ENCODE results near the gene PAX9. TPM values are rescaled to one million over a fixed set of nuclear protein-coding genes. Genes with fewer than 3 reads are reported as not detected.

PAX9 gene
- total and polyA plus RNA-seq, 7 donors, result 0.13 to 1.4 (median 0.47) TPM

DNA sequence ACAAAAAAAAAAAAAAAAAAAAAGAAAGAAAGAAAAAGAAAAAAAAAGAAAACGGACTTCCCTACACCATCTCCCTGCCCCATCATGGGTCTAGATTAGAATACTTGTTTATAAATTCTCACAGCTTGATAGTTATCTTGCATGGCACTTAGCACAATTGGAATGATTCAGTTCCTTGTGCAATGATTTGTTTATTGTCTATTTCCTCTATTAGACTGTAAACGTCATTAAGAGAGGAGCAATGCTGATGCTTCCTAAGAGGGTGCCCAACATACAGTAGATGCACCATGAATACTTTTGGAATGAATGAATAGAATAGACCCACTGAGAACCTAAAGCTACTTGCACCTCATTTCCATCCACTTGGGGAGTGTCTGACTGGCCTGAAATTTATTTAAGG lies 40.8 kb downstream of the PAX9 start:
- DNase-seq (no peak), ATAC-seq (no peak)
- no peak overlapping the region for H3K4me3 ChIP-seq
- H3K27ac ChIP-seq, result no peak overlapping the region
- H3K9me3 ChIP-seq, result no peaks in the 10 kb centered on the region
- no peaks in the 10 kb centered on the region for H3K4me1 ChIP-seq
- peaks cover 0 to 3% (median 0%) of the 10 kb centered on the region in 3 donors for H3K27me3 ChIP-seq (ENCODE audit: insufficient read depth in 3 of 3, low read length in 2 of 3)
- H3K36me3 ChIP-seq (ENCODE audit: insufficient read depth in 1 of 2, low read depth in 1 of 2), result no peaks in the 10 kb centered on the region
- WGBS, 3 donors, result 65 to 71% (median 69%) methylated on average over 2 of the region's 2 CpGs
- TF ChIP-seq, protein P1, sequence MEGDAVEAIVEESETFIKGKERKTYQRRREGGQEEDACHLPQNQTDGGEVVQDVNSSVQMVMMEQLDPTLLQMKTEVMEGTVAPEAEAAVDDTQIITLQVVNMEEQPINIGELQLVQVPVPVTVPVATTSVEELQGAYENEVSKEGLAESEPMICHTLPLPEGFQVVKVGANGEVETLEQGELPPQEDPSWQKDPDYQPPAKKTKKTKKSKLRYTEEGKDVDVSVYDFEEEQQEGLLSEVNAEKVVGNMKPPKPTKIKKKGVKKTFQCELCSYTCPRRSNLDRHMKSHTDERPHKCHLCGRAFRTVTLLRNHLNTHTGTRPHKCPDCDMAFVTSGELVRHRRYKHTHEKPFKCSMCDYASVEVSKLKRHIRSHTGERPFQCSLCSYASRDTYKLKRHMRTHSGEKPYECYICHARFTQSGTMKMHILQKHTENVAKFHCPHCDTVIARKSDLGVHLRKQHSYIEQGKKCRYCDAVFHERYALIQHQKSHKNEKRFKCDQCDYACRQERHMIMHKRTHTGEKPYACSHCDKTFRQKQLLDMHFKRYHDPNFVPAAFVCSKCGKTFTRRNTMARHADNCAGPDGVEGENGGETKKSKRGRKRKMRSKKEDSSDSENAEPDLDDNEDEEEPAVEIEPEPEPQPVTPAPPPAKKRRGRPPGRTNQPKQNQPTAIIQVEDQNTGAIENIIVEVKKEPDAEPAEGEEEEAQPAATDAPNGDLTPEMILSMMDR (IDR thresholded peaks at IDR 0.05), result no peak
- intact Hi-C loops (cut with DNase I), result no loop called here

DNA sequence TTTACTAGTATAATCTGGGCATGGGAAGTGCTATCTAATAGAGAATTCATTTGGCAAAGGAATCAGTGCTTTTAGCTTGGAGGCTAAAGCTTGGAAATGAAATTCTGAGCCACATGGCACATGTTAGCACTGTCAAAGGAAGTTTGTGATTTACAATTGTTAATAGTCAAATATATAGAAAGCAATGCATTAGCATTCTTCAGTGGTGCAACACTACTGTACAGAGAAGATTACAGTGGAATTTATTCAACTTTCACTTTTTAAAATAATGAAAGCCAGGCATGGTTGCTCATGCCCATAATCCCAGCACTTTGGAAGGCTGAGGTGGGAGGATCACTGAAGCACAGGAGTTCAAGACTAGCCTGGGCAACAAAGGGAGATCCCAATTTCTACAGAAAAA lies 45.9 kb downstream of the PAX9 start:
- ATAC-seq (no peak), DNase-seq (no peak)
- Histone ChIP-seq H3K27me3 (ENCODE audit: insufficient read depth in 3 of 3, low read length in 2 of 3) (no peaks in the 10 kb centered on the region), H3K4me3 (no peak overlapping the region), H3K4me1 (no peaks in the 10 kb centered on the region), H3K27ac (no peak overlapping the region), H3K9me3 (no peaks in the 10 kb centered on the region), H3K36me3 (ENCODE audit: insufficient read depth in 1 of 2, low read depth in 1 of 2) (no peaks in the 10 kb centered on the region)
- TF ChIP-seq, protein P1 (IDR thresholded peaks at IDR 0.05), result no peak
- intact Hi-C loops (cut with DNase I), result no loop called here

GRCh38 chr14:36713960-36714703 lies 52.5 kb downstream of the PAX9 start:
- Histone ChIP-seq H3K4me1 (no peaks in the 10 kb centered on the region), H3K36me3 (ENCODE audit: insufficient read depth in 1 of 2, low read depth in 1 of 2) (no peaks in the 10 kb centered on the region), H3K27me3 (ENCODE audit: insufficient read depth in 3 of 3, low read length in 2 of 3) (no peaks in the 10 kb centered on the region), H3K9me3 (no peaks in the 10 kb centered on the region), H3K4me3 (no peak overlapping the region), H3K27ac (no peak overlapping the region)
- ATAC-seq (no peak), DNase-seq (no peak)
- WGBS, 3 donors, result 67 to 73% (median 67%) methylated on average over 4 of the region's 4 CpGs
- intact Hi-C loops (cut with DNase I), result no loop called here
- TF ChIP-seq, protein P1 (IDR thresholded peaks at IDR 0.05), result no peak

- TF ChIP-seq, protein P1 (IDR thresholded peaks at IDR 0.05), result no peak
- intact Hi-C loops (cut with DNase I), result no loop called here
- 73 to 75% (median 74%) methylated on average over 7 of the region's 7 CpGs for WGBS, 3 donors
- Histone ChIP-seq H3K4me1 (no peaks in the 10 kb centered on the region), H3K27ac (no peak overlapping the region), H3K27me3 (ENCODE audit: insufficient read depth in 3 of 3, low read length in 2 of 3) (no peaks in the 10 kb centered on the region), H3K36me3 (ENCODE audit: insufficient read depth in 1 of 2, low read depth in 1 of 2) (no peaks in the 10 kb centered on the region), H3K4me3 (no peak overlapping the region), H3K9me3 (no peaks in the 10 kb centered on the region)
- DNase-seq (no peak), ATAC-seq (no peak)
Observed at GRCh38 chr14:36716614-36717184, 55.0 kb downstream of the PAX9 start.
